H9 (cell line): ENCODE data around the gene TARBP1. TPM values are rescaled to one million over a fixed set of nuclear protein-coding genes. Genes with fewer than 3 reads are reported as not detected.

Experiments used
- DNase-seq: peaks from one replicate; pipeline ENCODE4 v3.0.0-alpha.2; 2017
- H2AFZ ChIP-seq: one replicate; pipeline ENCODE4 v1.6.1; 2013; ENCODE audit warnings: mild to moderate bottlenecking, low read length, control low read depth, moderate library complexity
- H2AK5ac ChIP-seq: 2 replicates; pipeline ENCODE4 v1.6.1; 2013; ENCODE audit warnings: low read length, control low read depth, mixed read lengths; ENCODE audit not compliant: insufficient read length
- H2BK120ac ChIP-seq: one replicate; pipeline ENCODE4 v1.6.1; 2013; ENCODE audit warnings: low read depth, mild to moderate bottlenecking, low read length, control low read depth, inconsistent platforms; ENCODE audit not compliant: poor library complexity, severe bottlenecking
- H2BK12ac ChIP-seq: 2 replicates; pipeline ENCODE4 v1.6.1; 2013; ENCODE audit warnings: low read length, control low read depth, mixed read lengths, low read depth; ENCODE audit not compliant: insufficient read length
- H2BK15ac ChIP-seq: 2 replicates; pipeline ENCODE4 v1.6.1; 2013; ENCODE audit warnings: low read depth, low read length, control low read depth
- H2BK20ac ChIP-seq: one replicate; pipeline ENCODE4 v1.6.1; 2013; ENCODE audit warnings: low read depth, mild to moderate bottlenecking, low read length, control low read depth, inconsistent platforms; ENCODE audit not compliant: poor library complexity, severe bottlenecking
- H2BK5ac ChIP-seq: 2 replicates; pipeline ENCODE4 v1.6.1; 2013; ENCODE audit warnings: low read length, control low read depth, mixed read lengths; ENCODE audit not compliant: insufficient read length
- H3K14ac ChIP-seq: 2 replicates; pipeline ENCODE4 v1.6.1; 2013; ENCODE audit warnings: low read length, control low read depth; ENCODE audit not compliant: insufficient read depth
- H3K18ac ChIP-seq: 2 replicates; pipeline ENCODE4 v1.6.1; 2013; ENCODE audit warnings: low read depth, mild to moderate bottlenecking, mixed read lengths, low read length, control low read depth; ENCODE audit not compliant: insufficient read length
- H3K23ac ChIP-seq: 2 replicates; pipeline ENCODE4 v1.6.1; 2013; ENCODE audit warnings: low read length, control low read depth, mixed read lengths, low read depth; ENCODE audit not compliant: insufficient read length
- H3K23me2 ChIP-seq: 2 replicates; pipeline ENCODE4 v1.6.1; 2013; ENCODE audit warnings: low read depth, mild to moderate bottlenecking, mixed read lengths, low read length, control low read depth; ENCODE audit not compliant: insufficient read length, poor library complexity, severe bottlenecking
- H3K27ac ChIP-seq: 2 replicates; pipeline ENCODE4 v1.5.1; 2013; ENCODE audit warnings: low read length, control low read depth, mixed read lengths, low read depth; ENCODE audit not compliant: insufficient read length
- H3K27me3 ChIP-seq: 2 replicates; pipeline ENCODE4 v1.6.1; 2013; ENCODE audit warnings: low read length, control low read depth, inconsistent platforms; ENCODE audit not compliant: insufficient read depth
- H3K4ac ChIP-seq: 2 replicates; pipeline ENCODE4 v1.6.1; 2013; ENCODE audit warnings: low read depth, mild to moderate bottlenecking, control low read depth, inconsistent platforms, low read length, moderate library complexity
- H3K4me1 ChIP-seq: 2 replicates; pipeline ENCODE4 v1.6.1; 2013; ENCODE audit warnings: low read length, control low read depth, inconsistent platforms; ENCODE audit not compliant: insufficient read depth
- H3K4me2 ChIP-seq: 2 replicates; pipeline ENCODE4 v1.6.1; 2013; ENCODE audit warnings: low read length, control low read depth, mixed read lengths; ENCODE audit not compliant: insufficient read length, insufficient read depth
- H3K56ac ChIP-seq: 2 replicates; pipeline ENCODE4 v1.6.1; 2013; ENCODE audit warnings: low read depth, mild to moderate bottlenecking, mixed read lengths, low read length, control low read depth; ENCODE audit not compliant: insufficient read length
- H3K79me1 ChIP-seq: 2 replicates; pipeline ENCODE4 v1.6.1; 2013; ENCODE audit warnings: low read depth, mild to moderate bottlenecking, moderate library complexity, low read length, control low read depth, inconsistent platforms; ENCODE audit not compliant: insufficient read depth, poor library complexity, severe bottlenecking
- H3K79me2 ChIP-seq: 2 replicates; pipeline ENCODE4 v1.6.1; 2013; ENCODE audit warnings: low read length, control low read depth, inconsistent platforms; ENCODE audit not compliant: insufficient read depth
- H3K9ac ChIP-seq: 2 replicates; pipeline ENCODE4 v1.6.1; 2013; ENCODE audit warnings: low read length, control low read depth, mixed read lengths; ENCODE audit not compliant: insufficient read length; ENCODE audit errors: extremely low read depth
- H3K9me3 ChIP-seq: one replicate; pipeline ENCODE4 v1.6.1; 2013; ENCODE audit warnings: low read depth, low read length, inconsistent platforms; ENCODE audit not compliant: control insufficient read depth
- H3T11ph ChIP-seq: one replicate; pipeline ENCODE4 v1.6.1; 2013; ENCODE audit warnings: mild to moderate bottlenecking, low read length, control low read depth, inconsistent platforms
- H4K20me1 ChIP-seq: one replicate; pipeline ENCODE4 v1.6.1; 2013; ENCODE audit not compliant: control insufficient read depth, insufficient read length, insufficient read depth
- H4K5ac ChIP-seq: 2 replicates; pipeline ENCODE4 v1.6.1; 2013; ENCODE audit warnings: low read depth, mild to moderate bottlenecking, mixed read lengths, low read length, control low read depth; ENCODE audit not compliant: insufficient read length
- H4K8ac ChIP-seq: replicated peaks from 2 replicates; pipeline ENCODE4 v1.6.1; 2013; ENCODE audit warnings: low read length, control low read depth, mixed read lengths, low read depth; ENCODE audit not compliant: insufficient read length
- H4K91ac ChIP-seq: 2 replicates; pipeline ENCODE4 v1.6.1; 2013; ENCODE audit warnings: low read depth, mild to moderate bottlenecking, moderate library complexity, mixed read lengths, low read length, control low read depth; ENCODE audit not compliant: insufficient read length
- H3K27ac Mint-ChIP-seq, 3 experiments: 2 replicates in 2 of 3; 3 replicates in 1 of 3; pipeline ENCODE4 v1.8.0; 2020 to 2021; ENCODE audit warnings: mixed read lengths in 3 of 3, mild to moderate bottlenecking in 1 of 3, moderate library complexity in 1 of 3
- H3K27me3 Mint-ChIP-seq: 2 replicates; pipeline ENCODE4 v1.8.0; 2021; ENCODE audit warnings: low read depth, mild to moderate bottlenecking, moderate library complexity, mixed read lengths
- H3K36me3 Mint-ChIP-seq, 3 experiments: 2 replicates in 2 of 3; 3 replicates in 1 of 3; pipeline ENCODE4 v1.8.0; 2020 to 2021; ENCODE audit warnings: low read depth in 3 of 3, mixed read lengths in 3 of 3; ENCODE audit not compliant: insufficient read depth in 1 of 3
- H3K4me1 Mint-ChIP-seq, 2 experiments: 2 replicates each; pipeline ENCODE4 v1.8.0; 2020; ENCODE audit warnings: mixed read lengths in 2 of 2
- H3K4me3 Mint-ChIP-seq, 2 experiments: 2 replicates in 1 of 2; 3 replicates in 1 of 2; pipeline ENCODE4 v1.8.0; 2020 to 2021; ENCODE audit warnings: mild to moderate bottlenecking in 2 of 2, mixed read lengths in 2 of 2, moderate library complexity in 1 of 2
- H3K9me3 Mint-ChIP-seq, 2 experiments: 2 replicates in 1 of 2; 3 replicates in 1 of 2; pipeline ENCODE4 v1.8.0; 2020; ENCODE audit warnings: mild to moderate bottlenecking in 2 of 2, mixed read lengths in 2 of 2, moderate library complexity in 1 of 2
- CTCF ChIP-seq: fragments of 200-600 bp; sonication (generic); conservative IDR thresholded peaks from 3 replicates; pipeline ENCODE4 v1.8.0; 2021; ENCODE audit warnings: antibody characterized with exemption, mild to moderate bottlenecking
- WGBS: extraction: QIAGEN DNeasy Blood & Tissue Kit; methylation state at CpG from one replicate; pipeline ENCODE4 v1.1.7; 2013; ENCODE audit warnings: missing lambda C conversion rate, low lambda C conversion rate, mixed read lengths; ENCODE audit not compliant: insufficient read length; ENCODE audit errors: extremely low coverage; 5-methylcytosine and 5-hydroxymethylcytosine counted together
- total RNA-seq: library from RNA; stranded (reverse); gene quantifications from 2 replicates; pipeline ENCODE4 v1.2.1, GENCODE V29; 2021

The TARBP1 gene
- total RNA-seq, 1 experiment from 2014 or later: 20.2 TPM

- Histone ChIP-seq H3K23ac (no peak overlapping the region), H3K9ac (no peak overlapping the region), H3K9me3 (no peaks in the 10 kb centered on the region), H3K56ac (no peak overlapping the region), H3K4me2 (no peak overlapping the region), H2BK5ac (peak overlapping the region; percentile 3), H2BK120ac (peak overlapping the region; percentile 70), H2AFZ (peak overlapping the region; percentile 73), H3K4ac (no peak overlapping the region), H3K18ac (no peak overlapping the region), H4K5ac (no peak overlapping the region), H4K91ac (no peak overlapping the region), H2BK15ac (no peak overlapping the region), H2AK5ac (no peak overlapping the region), H2BK20ac (no peak overlapping the region), H3K4me1 (peaks cover 3% of the 10 kb centered on the region; the same call in 1 of the 2 replicates), H4K8ac (no peak overlapping the region), H3K79me2 (no peaks in the 10 kb centered on the region), H3K27ac (peak overlapping the region; percentile 71), H4K20me1 (no peaks in the 10 kb centered on the region), H3K79me1 (no peaks in the 10 kb centered on the region), H2BK12ac (no peak overlapping the region), H3K14ac (no peak overlapping the region), H3K27me3 (no peaks in the 10 kb centered on the region), H3T11ph (no peak overlapping the region), H3K23me2 (no peaks in the 10 kb centered on the region)
- DNase-seq: no peak
- Mint-ChIP-seq H3K4me3 (no peak overlapping the region), H3K9me3 (no peaks in the 10 kb centered on the region), H3K4me1 (peaks cover 23 to 24% of the 10 kb centered on the region in 2 experiments), H3K36me3 (no peaks in the 10 kb centered on the region), H3K27ac (peak overlapping the region; percentile 51 to 96 (median 93)), H3K27me3 (no peaks in the 10 kb centered on the region; the same call in 1 of the 2 replicates)
- whole genome bisulfite sequencing: no CpG with 5 or more reads among the region's 3 CpGs
- TF ChIP-seq CTCF: no peak
These were observed 36.9 kb upstream of the TARBP1 start for GRCh38 chr1:234515821-234516241.
